HG02943 (cell line): ENCODE measurements around the gene BRSK2.
"Not testable (repeated sequence)": the region's sequence is repeated elsewhere in the genome, so short reads cannot be mapped to it uniquely, and the experiment has no call there.

Source experiments
- ATAC-seq: cut with Tn5 transposase; IDR thresholded peaks from one replicate; pipeline ENCODE4 v1.9.1; 2021; ENCODE audit warnings: mild to moderate bottlenecking, low read depth, moderate library complexity; ENCODE audit not compliant: unreplicated experiment

Gene BRSK2

GRCh38 chr11:1389932-1390568, at the start of gene BRSK2:
BRSK2 (plus strand) TSS chr11:1389934; CDS start chr11:1390285, 351 bp downstream.
- ATAC-seq, result no peak

- no peak for ATAC-seq
Observed at GRCh38 chr11:1340111-1340510, 49.6 kb upstream of the BRSK2 start.

- not testable (repeated sequence) for ATAC-seq
Observed at GRCh38 chr11:1341226-1341625, 48.5 kb upstream of the BRSK2 start.

GRCh38 chr11:1341928-1342524, 47.7 kb upstream of the BRSK2 start:
- ATAC-seq, result no peak

GRCh38 chr11:1342946-1343345, 46.8 kb upstream of the BRSK2 start:
- ATAC-seq, result no peak

- ATAC-seq, result no peak
Observed at GRCh38 chr11:1343391-1344055, 46.2 kb upstream of the BRSK2 start.

GRCh38 chr11:1344056-1344635, 45.6 kb upstream of the BRSK2 start:
- ATAC-seq, result no peak

GRCh38 chr11:1345737-1346513, 43.8 kb upstream of the BRSK2 start:
- no peak for ATAC-seq

GRCh38 chr11:1346669-1347390, 42.9 kb upstream of the BRSK2 start:
- ATAC-seq, result no peak

GRCh38 chr11:1347411-1347999, 42.2 kb upstream of the BRSK2 start:
- ATAC-seq, result not testable (repeated sequence)

GRCh38 chr11:1348146-1348795, 41.5 kb upstream of the BRSK2 start:
- no peak for ATAC-seq

GRCh38 chr11:1348796-1349326, 40.9 kb upstream of the BRSK2 start:
- ATAC-seq, result no peak

- ATAC-seq, result no peak
Observed at GRCh38 chr11:1349327-1350041, 40.2 kb upstream of the BRSK2 start.

GRCh38 chr11:1350086-1350725, 39.5 kb upstream of the BRSK2 start:
- no peak for ATAC-seq

- no peak for ATAC-seq
Observed at GRCh38 chr11:1351278-1351937, 38.3 kb upstream of the BRSK2 start.

- no peak for ATAC-seq
Observed at GRCh38 chr11:1352696-1353382, 36.9 kb upstream of the BRSK2 start.
